HG02623 (cell line): Measurements from ENCODE around the gene CBLB.

Experiments
- ATAC-seq: cut with Tn5 transposase; IDR thresholded peaks from one replicate; pipeline ENCODE4 v1.9.1; 2021; ENCODE audit warnings: moderate library complexity; ENCODE audit not compliant: unreplicated experiment

CBLB gene

GRCh38 chr3:105647047-105647446, 221.8 kb downstream of the CBLB start:
- no peak for ATAC-seq

- no peak for ATAC-seq
Measured at GRCh38 chr3:105639131-105639530, 229.7 kb downstream of the CBLB start.

GRCh38 chr3:105634708-105635107, 234.1 kb downstream of the CBLB start:
- no peak for ATAC-seq

DNA sequence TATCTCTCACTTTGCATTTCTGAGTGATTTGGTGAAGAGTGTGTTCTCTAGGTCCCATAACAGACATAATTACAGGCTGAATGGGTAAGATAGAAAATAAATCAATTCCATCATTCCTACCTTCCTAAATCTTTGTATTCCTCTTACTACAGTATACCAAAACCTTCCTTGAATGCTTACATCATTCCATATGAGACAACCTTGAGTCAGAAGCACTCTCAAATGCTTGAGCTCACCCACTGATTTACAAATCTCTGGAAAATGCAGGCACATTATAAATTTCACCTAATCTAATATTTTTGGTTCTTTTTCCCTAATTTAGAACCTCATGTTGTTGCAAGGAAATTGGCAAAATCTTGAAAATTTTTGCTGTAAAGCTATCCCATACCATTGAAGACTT, 239.1 kb downstream of the CBLB start:
- no peak for ATAC-seq

GRCh38 chr3:105626739-105627138, 242.1 kb downstream of the CBLB start:
- ATAC-seq: no peak

DNA sequence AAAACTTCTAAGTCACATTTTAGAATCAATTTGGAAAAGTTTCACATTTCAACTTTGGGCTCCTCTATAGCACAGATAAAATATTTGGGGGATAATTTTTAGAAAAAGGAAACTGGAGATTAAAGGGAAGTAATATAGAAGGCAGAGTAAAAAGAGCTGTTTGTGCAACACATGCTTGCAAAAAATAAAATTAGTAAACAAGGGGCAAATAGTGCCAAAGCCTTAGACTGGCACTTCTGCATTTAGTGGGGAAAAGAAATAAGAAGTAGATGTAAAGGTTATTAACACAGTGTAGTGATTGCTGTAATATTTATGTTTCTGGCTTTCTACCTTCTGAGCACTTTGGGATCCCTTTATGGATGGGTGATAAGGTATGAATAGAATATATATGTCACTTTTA, 246.6 kb downstream of the CBLB start:
- ATAC-seq: no peak

GRCh38 chr3:105620236-105620635, 248.6 kb downstream of the CBLB start:
- no peak for ATAC-seq

DNA sequence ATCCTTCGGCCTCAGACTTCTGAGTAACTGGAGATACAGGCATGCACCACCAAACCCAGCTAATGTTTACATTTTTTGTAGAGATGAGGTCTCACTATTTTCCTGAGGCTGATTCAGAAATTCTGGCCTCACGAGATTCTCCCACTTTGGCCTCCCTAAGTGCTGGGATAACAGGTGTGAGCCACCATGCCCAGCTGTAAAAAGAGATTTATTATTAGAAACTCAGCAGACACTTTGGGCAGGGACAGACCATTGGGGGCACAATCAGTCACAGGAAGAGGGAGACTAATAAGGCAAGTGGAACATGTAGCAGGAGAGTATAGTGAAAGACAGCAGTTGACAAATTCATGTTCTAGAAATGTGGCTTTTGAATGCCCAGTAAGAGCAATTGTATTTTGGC, 249.2 kb downstream of the CBLB start:
- no peak for ATAC-seq

DNA sequence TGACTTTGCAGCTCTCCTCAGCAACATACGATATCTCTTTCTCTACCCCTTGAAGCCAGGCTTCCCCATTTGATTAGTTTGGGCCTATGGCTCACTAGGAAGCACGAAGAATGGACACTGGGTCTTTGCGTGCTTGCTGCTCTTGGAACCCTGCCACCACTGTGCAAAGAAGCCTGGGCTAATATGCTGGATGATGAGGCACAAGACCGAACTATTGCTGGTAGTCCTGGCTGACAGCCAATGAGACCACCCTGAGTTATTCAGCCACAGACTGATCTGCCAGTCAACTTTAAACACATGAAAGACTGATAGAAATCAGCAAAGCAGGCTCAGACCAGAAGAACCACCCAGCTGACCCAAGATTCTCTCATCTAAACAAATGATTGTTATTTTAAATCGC, 250.3 kb downstream of the CBLB start:
- ATAC-seq: no peak

DNA sequence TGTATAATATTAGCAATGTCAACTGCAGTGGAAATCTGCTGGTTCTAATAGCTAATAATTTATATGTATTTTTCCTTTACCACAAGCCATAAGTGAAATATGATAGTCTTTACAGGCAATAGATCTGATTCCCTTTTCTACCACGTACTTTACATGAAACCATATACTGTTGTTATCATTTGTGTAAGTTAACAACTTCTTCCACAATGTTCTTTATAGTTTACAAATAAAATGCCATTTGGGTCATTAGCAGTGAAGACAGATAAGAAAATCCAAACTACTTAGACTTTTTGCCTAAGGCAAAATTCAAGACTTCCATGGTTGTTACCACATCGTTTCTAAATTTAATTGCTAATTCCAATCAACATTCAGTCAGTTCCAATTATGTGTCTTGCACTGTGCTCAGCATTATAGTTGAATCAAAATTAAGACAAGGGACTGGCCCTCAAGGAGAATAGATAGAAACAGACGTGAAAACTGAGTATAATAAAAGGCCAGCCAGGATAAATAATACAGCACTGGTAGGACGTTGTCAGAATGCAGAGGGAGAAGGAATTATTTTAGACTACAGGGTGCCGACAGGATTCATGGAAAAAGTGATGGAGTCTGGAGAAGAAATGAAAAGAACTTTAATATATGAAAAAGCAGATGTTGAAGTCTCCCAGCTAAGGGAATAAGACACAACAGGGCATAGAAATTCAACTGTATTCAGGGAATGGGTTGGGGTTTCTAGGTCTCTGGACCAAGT, 252.3 kb downstream of the CBLB start:
- no peak for ATAC-seq

DNA sequence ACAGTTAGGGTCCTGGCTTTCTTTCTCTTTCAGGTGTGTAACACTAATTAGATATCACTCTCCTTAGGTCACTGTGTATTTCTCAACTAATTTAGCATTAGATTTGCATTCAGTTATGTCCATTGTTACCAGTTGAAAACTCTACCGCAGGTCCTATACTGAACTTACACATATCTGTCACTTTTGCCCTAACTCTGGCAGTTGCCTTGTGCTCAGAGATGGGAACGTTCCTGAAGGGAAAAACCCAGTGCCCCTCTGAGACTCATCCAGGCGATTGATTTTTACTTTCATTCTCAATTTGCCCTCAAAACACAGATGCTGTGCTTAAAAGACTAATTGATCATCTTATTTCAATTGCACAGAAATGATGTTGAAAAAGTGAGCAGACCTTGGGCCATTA, 253.0 kb downstream of the CBLB start:
- no peak for ATAC-seq

GRCh38 chr3:105614288-105615030, 254.4 kb downstream of the CBLB start:
- no peak for ATAC-seq

DNA sequence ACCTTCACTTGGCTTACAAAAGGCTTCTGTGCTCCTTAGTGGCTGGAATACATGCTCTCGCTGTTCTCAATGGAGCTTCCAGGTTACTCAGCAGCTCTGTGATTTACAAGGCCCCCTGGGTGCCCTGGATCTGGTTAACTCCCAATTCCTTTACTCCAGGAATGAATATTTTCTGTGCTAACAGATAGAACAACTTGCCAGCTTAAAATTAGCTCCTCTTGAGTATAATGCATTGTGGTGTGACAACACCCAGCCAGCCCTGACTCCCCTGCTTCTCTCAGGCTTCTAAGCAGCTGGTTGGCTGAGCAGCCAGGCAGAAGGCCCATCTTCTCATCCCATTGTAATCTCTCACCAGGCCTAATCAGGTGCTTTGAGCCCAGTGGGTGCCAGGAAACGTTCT, 255.7 kb downstream of the CBLB start:
- no peak for ATAC-seq

DNA sequence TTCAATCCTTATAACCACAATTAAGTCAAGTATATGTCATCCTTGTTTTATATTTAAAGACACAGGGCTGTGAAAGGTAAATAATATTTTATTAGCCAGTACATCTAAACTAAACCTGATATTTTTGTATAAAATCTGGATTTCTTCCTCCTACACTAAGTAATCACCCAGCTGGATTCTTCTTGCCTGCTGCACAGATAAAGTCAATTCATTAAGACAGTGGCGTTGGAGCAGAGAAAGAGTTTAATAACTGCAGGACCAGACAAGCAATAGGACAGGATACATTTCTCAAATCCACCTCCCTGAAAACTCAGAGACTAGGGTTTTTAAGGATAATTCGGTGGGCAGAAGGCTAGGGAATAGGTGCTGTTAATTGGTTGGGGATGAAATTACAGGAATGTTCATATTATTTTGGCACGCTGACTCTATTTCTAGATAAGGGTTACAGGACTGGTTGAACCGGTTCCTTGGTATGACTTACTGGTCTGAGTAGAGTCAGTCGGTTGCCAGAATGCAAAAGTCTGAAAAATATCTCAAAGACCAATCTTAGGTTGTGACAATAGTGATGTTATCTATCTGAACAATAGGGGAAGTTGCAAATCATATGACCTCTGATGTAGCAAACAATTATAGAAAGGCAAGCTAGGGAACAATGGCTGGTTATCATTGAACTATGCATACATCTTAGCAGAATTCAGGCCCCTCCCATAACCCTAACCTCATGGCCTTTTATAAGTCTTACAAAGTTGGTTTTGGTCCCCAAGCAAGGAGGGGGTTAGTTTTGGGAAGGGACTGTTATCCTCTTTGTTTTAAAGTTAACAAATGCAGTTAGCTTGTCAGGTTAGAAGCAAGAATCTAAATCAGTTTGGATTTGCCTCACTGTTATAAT, 257.3 kb downstream of the CBLB start:
- no peak for ATAC-seq

- no peak for ATAC-seq
Measured at GRCh38 chr3:105610473-105610872, 258.3 kb downstream of the CBLB start.

- ATAC-seq: no peak
Measured at GRCh38 chr3:105608623-105609022, 260.2 kb downstream of the CBLB start.

DNA sequence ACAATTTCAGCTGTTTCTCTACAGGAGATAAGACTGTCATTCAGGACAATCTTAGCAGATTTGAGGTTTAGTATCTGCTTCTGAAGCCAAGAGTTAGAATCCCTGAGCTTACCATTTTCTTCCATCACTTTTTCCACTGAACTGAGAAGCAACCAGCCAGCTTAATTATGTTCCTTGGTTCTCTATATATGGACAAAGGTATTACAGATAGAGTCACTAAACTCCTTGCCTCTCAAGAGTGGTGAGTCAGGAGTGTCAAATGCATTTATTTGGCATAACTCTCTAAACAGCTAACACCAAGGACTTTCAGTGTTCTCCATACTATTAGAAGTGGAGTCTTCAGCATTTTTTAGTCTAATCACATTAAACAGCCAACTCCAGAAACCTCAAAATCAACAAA, 262.8 kb downstream of the CBLB start:
- ATAC-seq: no peak
